SIG-M5 treated with dmso at 0.1 percent for 504 hours (cell line): Measurements from ENCODE around the gene CORO6.

Source experiments
- DNase-seq: peaks from one replicate; lab custom pipeline; 2025; ENCODE audit not compliant: unreplicated experiment; lab: John Stamatoyannopoulos, UW

The CORO6 gene

DNA sequence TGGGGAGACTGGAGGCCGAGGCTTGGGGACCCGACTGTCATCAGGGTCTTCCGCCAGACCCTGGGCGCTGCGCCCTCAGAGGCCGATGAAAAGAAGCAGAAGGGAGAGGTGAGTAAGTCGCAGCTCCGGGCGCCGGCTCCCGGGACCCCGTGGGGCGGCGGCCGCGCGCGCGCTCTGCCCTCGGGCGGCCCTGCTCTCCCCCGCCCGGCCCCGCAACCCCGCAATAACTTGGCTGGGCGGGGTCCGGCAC is 55.5 kb downstream of the CORO6 start:
- DNase-seq: no peak

DNA sequence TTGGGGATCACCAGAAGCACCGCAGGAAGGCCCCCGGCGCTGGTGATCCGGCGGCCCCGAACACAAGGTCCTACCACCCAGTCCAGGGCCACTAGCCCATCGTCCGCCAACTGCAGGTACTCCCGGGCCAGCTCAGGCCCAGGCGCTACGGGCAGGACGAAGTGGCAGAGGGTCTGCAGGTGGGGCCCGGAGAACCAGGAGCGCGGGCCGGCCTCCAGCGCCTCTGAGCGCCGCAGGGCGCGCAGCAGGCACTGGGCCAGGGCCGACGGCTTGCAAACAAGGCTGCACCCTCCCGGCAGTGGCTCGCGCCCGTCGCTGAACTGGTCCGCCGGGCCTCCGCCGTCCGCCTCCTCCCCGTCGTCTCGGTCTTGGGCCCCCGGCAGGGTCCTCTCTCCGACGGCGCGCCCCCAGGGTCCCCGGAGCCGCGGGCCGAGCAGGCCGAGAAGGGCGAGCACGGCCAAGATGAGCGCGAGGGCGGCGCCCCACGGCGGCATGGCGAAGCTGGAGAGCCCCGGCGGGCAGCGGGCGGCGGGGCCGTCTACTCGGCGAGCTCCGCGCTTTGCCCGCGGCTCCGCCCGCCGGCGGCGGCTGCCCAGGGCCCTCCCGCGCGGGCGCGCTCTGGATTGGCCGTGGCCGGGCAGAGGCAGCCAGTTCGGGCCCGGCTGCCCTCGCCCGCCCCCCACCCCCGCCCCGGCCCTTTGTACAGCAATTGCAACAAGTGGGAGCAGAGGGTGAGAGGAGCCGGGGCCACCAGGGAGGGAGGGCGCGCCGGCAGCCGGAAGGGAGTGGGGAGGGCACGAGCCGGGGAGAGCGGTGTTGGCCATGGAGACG is 56.0 kb downstream of the CORO6 start, which contains the start of gene ABHD15:
TSS of gene ABHD15 (minus strand) at position 565 of the 831 bp plus-strand sequence. CDS start at position 494, 71 bp downstream.
- peak; percentile 69 for DNase-seq

DNA sequence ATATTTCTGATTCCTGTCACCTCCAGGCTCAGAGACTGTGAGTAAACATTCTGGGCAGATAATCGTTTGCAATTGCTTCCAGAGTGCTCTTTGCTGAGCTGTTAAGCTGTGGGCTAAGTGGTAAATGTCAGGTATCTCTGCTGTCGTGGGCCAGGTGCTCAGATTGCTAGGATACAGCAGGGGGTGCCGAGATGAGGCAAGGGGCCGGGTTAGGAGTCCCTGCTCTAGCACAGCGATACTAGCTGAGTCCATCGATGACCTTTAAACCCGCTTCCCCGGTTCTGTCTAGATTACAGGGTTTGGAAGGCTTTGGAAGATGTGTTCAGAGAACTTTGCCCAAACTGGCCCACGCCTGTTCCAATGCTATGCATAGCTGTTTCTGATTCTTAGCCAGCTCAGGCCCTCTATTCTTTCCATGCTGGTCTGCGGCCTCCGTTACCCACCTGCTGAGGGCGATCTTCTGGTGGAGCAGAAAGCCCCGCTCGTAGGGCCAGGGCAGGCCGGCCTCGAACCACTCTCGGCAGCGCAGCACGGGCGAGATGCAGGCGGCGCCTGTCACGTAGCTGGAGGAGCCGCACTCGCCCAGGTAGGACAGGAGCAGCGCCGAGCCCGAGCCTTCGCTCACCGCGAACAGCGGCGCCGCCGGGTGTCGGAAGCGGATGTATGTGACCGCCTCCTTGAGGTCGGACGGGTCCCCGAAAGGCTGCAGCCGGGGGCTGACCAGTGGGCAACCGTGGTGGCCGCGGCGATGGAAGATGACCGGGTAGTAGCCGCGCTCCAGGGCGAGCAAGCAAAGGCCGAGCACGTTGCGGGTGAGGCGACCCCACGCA is 56.9 kb downstream of the CORO6 start:
- peak; percentile 37 for DNase-seq
